IMR-90 (cell line): ENCODE results near the gene RIC8B.

Experiments
- CEBPB ChIP-seq: IDR thresholded peaks from 2 replicates; pipeline ENCODE4 v1.6.1; 2012; ENCODE audit warnings: low read depth, low read length, improper control_type of control experiment
- CTCF ChIP-seq: conservative IDR thresholded peaks from 2 replicates; pipeline ENCODE4 v1.5.1; 2012; ENCODE audit warnings: mild to moderate bottlenecking, low read depth, low read length, improper control_type of control experiment
- FOS ChIP-seq: fragments of 150-350 bp; IDR thresholded peaks from 2 replicates; pipeline ENCODE4 v1.6.1; 2016; ENCODE audit warnings: low read depth, low read length
- MAFK ChIP-seq: IDR thresholded peaks from 2 replicates; pipeline ENCODE4 v1.6.1; 2012; ENCODE audit warnings: low read depth, low read length, improper control_type of control experiment
- MAZ ChIP-seq: IDR thresholded peaks from 2 replicates; pipeline ENCODE4 v1.6.1; 2012; ENCODE audit warnings: low read depth, mild to moderate bottlenecking, low read length, improper control_type of control experiment, moderate library complexity, borderline replicate concordance
- MXI1 ChIP-seq: IDR thresholded peaks from 2 replicates; pipeline ENCODE4 v1.6.1; 2012; ENCODE audit warnings: low read depth, mild to moderate bottlenecking, low read length, moderate library complexity, borderline replicate concordance
- POLR2A ChIP-seq: IDR thresholded peaks from 2 replicates; pipeline ENCODE4 v1.6.1; 2012; ENCODE audit warnings: mild to moderate bottlenecking, low read depth, low read length
- RAD21 ChIP-seq: IDR thresholded peaks from 2 replicates; pipeline ENCODE4 v1.6.1; 2012; ENCODE audit warnings: low read length, improper control_type of control experiment
- RCOR1 ChIP-seq: IDR thresholded peaks from 2 replicates; pipeline ENCODE4 v1.6.1; 2012; ENCODE audit warnings: mild to moderate bottlenecking, low read length, improper control_type of control experiment; ENCODE audit not compliant: insufficient replicate concordance
- RFX5 ChIP-seq: IDR thresholded peaks from 2 replicates; pipeline ENCODE4 v1.8.0; 2012; ENCODE audit warnings: low read depth, mild to moderate bottlenecking, low read length, moderate library complexity
- SMC3 ChIP-seq: fragments of 150-350 bp; IDR thresholded peaks from 2 replicates; pipeline ENCODE4 v1.6.1; 2016; ENCODE audit warnings: low read depth, mild to moderate bottlenecking, antibody characterized with exemption, low read length, moderate library complexity
- TF ChIP-seq, protein P1 (sequence below): fragments of 150-350 bp; IDR thresholded peaks from 2 replicates; pipeline ENCODE4 v1.6.1; 2017; ENCODE audit warnings: mild to moderate bottlenecking, antibody characterized with exemption, low read length, low read depth
- TF ChIP-seq, protein P2 (sequence below): fragments of 150-350 bp; IDR thresholded peaks from 2 replicates; pipeline ENCODE4 v1.6.1; 2016; ENCODE audit warnings: low read depth, mild to moderate bottlenecking, low read length, moderate library complexity, borderline replicate concordance

GRCh38 chr12:106845902-106846301, 71.4 kb downstream of the RIC8B start:
- TF ChIP-seq CTCF, result no peak
- no peak for TF ChIP-seq SMC3
- no peak for TF ChIP-seq POLR2A
- TF ChIP-seq, protein P1, sequence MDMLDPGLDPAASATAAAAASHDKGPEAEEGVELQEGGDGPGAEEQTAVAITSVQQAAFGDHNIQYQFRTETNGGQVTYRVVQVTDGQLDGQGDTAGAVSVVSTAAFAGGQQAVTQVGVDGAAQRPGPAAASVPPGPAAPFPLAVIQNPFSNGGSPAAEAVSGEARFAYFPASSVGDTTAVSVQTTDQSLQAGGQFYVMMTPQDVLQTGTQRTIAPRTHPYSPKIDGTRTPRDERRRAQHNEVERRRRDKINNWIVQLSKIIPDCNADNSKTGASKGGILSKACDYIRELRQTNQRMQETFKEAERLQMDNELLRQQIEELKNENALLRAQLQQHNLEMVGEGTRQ, result no peak
- TF ChIP-seq MAFK, result no peak
- no peak for TF ChIP-seq MAZ
- no peak for TF ChIP-seq MXI1
- no peak for TF ChIP-seq FOS
- no peak for TF ChIP-seq RAD21
- no peak for TF ChIP-seq RFX5
- TF ChIP-seq CEBPB, result no peak
- TF ChIP-seq RCOR1, result no peak
- TF ChIP-seq, protein P2, sequence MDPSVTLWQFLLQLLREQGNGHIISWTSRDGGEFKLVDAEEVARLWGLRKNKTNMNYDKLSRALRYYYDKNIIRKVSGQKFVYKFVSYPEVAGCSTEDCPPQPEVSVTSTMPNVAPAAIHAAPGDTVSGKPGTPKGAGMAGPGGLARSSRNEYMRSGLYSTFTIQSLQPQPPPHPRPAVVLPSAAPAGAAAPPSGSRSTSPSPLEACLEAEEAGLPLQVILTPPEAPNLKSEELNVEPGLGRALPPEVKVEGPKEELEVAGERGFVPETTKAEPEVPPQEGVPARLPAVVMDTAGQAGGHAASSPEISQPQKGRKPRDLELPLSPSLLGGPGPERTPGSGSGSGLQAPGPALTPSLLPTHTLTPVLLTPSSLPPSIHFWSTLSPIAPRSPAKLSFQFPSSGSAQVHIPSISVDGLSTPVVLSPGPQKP, result no peak
